ENCODE results near the gene GPR87.
A peak's percentile ranks its signal among the peaks of the same experiment; 100 is the strongest.

Gene GPR87

GRCh38 chr3:151293127-151293526, 23.5 kb downstream of the GPR87 start:
- TF ChIP-seq JUND (IDR thresholded peaks at IDR 0.05; ENCODE audit: low read depth), result no peak
- no peak for DNase-seq (ENCODE audit: low read depth in 1 of 2, low spot score in 1 of 2)
- in situ Hi-C loops (cut with HindIII; ENCODE audit: low pct_unique_long_range_greater_than_20kb, low sequenced_read_pairs), result no loop called here

GRCh38 chr3:151290673-151291072, 25.9 kb downstream of the GPR87 start:
- TF ChIP-seq JUND (IDR thresholded peaks at IDR 0.05; ENCODE audit: low read depth), result no peak
- in situ Hi-C loops (cut with HindIII; ENCODE audit: low pct_unique_long_range_greater_than_20kb, low sequenced_read_pairs), result no loop called here
- DNase-seq (ENCODE audit: low read depth in 1 of 2, low spot score in 1 of 2), result peak; percentile 19 to 70

GRCh38 chr3:151289445-151289844, 27.2 kb downstream of the GPR87 start:
- in situ Hi-C loops (cut with HindIII; ENCODE audit: low pct_unique_long_range_greater_than_20kb, low sequenced_read_pairs), result no loop called here
- no peak for DNase-seq (ENCODE audit: low read depth in 1 of 2, low spot score in 1 of 2)
- no peak for TF ChIP-seq JUND (IDR thresholded peaks at IDR 0.05; ENCODE audit: low read depth)

GRCh38 chr3:151285940-151286339, 30.7 kb downstream of the GPR87 start:
- no peak for DNase-seq (ENCODE audit: low read depth in 1 of 2, low spot score in 1 of 2)
- TF ChIP-seq JUND (IDR thresholded peaks at IDR 0.05; ENCODE audit: low read depth), result no peak
- in situ Hi-C loops (cut with HindIII; ENCODE audit: low pct_unique_long_range_greater_than_20kb, low sequenced_read_pairs), result no loop called here

- no peak for DNase-seq (ENCODE audit: low read depth in 1 of 2, low spot score in 1 of 2)
- TF ChIP-seq JUND (IDR thresholded peaks at IDR 0.05; ENCODE audit: low read depth), result no peak
- in situ Hi-C loops (cut with HindIII; ENCODE audit: low pct_unique_long_range_greater_than_20kb, low sequenced_read_pairs), result no loop called here
Observed at GRCh38 chr3:151283907-151284461, 32.6 kb downstream of the GPR87 start.

GRCh38 chr3:151283387-151283786, 33.2 kb downstream of the GPR87 start:
- in situ Hi-C loops (cut with HindIII; ENCODE audit: low pct_unique_long_range_greater_than_20kb, low sequenced_read_pairs), result no loop called here
- no peak for TF ChIP-seq JUND (IDR thresholded peaks at IDR 0.05; ENCODE audit: low read depth)
- no peak for DNase-seq (ENCODE audit: low read depth in 1 of 2, low spot score in 1 of 2)

- in situ Hi-C loops (cut with HindIII; ENCODE audit: low pct_unique_long_range_greater_than_20kb, low sequenced_read_pairs), result no loop called here
- no peak for TF ChIP-seq JUND (IDR thresholded peaks at IDR 0.05; ENCODE audit: low read depth)
- DNase-seq (ENCODE audit: low read depth in 1 of 2, low spot score in 1 of 2), result peak; percentile 43 to 81
Observed at GRCh38 chr3:151282921-151283320, 33.7 kb downstream of the GPR87 start.

GRCh38 chr3:151281671-151282324, 34.8 kb downstream of the GPR87 start:
- no peak for DNase-seq (ENCODE audit: low read depth in 1 of 2, low spot score in 1 of 2)
- no peak for TF ChIP-seq JUND (IDR thresholded peaks at IDR 0.05; ENCODE audit: low read depth)
- in situ Hi-C loops (cut with HindIII; ENCODE audit: low pct_unique_long_range_greater_than_20kb, low sequenced_read_pairs), result no loop called here

GRCh38 chr3:151278230-151278629, 38.4 kb downstream of the GPR87 start, which contains the start of gene P2RY14:
TSS of gene P2RY14 (minus strand) at chr3:151278542. CDS start at chr3:151214316, 64,226 bp downstream.
- in situ Hi-C loops (cut with HindIII; ENCODE audit: low pct_unique_long_range_greater_than_20kb, low sequenced_read_pairs), result no loop called here
- no peak for TF ChIP-seq JUND (IDR thresholded peaks at IDR 0.05; ENCODE audit: low read depth)
- no peak for DNase-seq (ENCODE audit: low read depth in 1 of 2, low spot score in 1 of 2)

- no peak for TF ChIP-seq JUND (IDR thresholded peaks at IDR 0.05; ENCODE audit: low read depth)
- no peak for DNase-seq (ENCODE audit: low read depth in 1 of 2, low spot score in 1 of 2)
- in situ Hi-C loops (cut with HindIII; ENCODE audit: low pct_unique_long_range_greater_than_20kb, low sequenced_read_pairs), result no loop called here
Observed at GRCh38 chr3:151276687-151277042, 40.0 kb downstream of the GPR87 start.

GRCh38 chr3:151276038-151276686, 40.5 kb downstream of the GPR87 start:
- DNase-seq (ENCODE audit: low read depth in 1 of 2, low spot score in 1 of 2), result no peak
- in situ Hi-C loops (cut with HindIII; ENCODE audit: low pct_unique_long_range_greater_than_20kb, low sequenced_read_pairs), result no loop called here
- no peak for TF ChIP-seq JUND (IDR thresholded peaks at IDR 0.05; ENCODE audit: low read depth)

- DNase-seq (ENCODE audit: low read depth in 1 of 2, low spot score in 1 of 2), result no peak
- TF ChIP-seq JUND (IDR thresholded peaks at IDR 0.05; ENCODE audit: low read depth), result no peak
- in situ Hi-C loops (cut with HindIII; ENCODE audit: low pct_unique_long_range_greater_than_20kb, low sequenced_read_pairs), result no loop called here
Observed at GRCh38 chr3:151275091-151275490, 41.5 kb downstream of the GPR87 start.

GRCh38 chr3:151269631-151270030, 47.0 kb downstream of the GPR87 start:
- DNase-seq (ENCODE audit: low read depth in 1 of 2, low spot score in 1 of 2), result no peak
- in situ Hi-C loops (cut with HindIII; ENCODE audit: low pct_unique_long_range_greater_than_20kb, low sequenced_read_pairs), result no loop called here
- TF ChIP-seq JUND (IDR thresholded peaks at IDR 0.05; ENCODE audit: low read depth), result no peak

Data from T47D (cell line).